K562 (cell line): ENCODE results near the gene CMIP. TPM values are rescaled to one million over a fixed set of nuclear protein-coding genes. Genes with fewer than 3 reads are reported as not detected.

Source experiments
- CREB1 ChIP-seq, 2 experiments: sonication (generic) in 1 of 2; formaldehyde crosslinking in 1 of 2; IDR thresholded peaks; 2 replicates each; pipeline versions ENCODE4 v1.6.1 to v1.8.0; 2012 to 2022; ENCODE audit warnings: inconsistent platforms in 1 of 2, mild to moderate bottlenecking in 1 of 2, missing genetic modification reagents in 1 of 2, moderate library complexity in 1 of 2
- EGR1 ChIP-seq: fragments of 450-650 bp; conservative IDR thresholded peaks from 2 replicates; pipeline ENCODE4 v1.6.1; 2017; ENCODE audit warnings: mild to moderate bottlenecking
- ETV1 ChIP-seq: fragments of 450-650 bp; conservative IDR thresholded peaks from 2 replicates; pipeline ENCODE4 v1.6.1; 2016; ENCODE audit warnings: missing genetic modification characterization, control low read depth, low read depth, missing compliant biosample characterization
- FOXA3 ChIP-seq, 2 experiments: fragments of 450-650 bp in 1 of 2; sonication (generic) in 1 of 2; formaldehyde crosslinking; IDR thresholded peaks in 1 of 2; conservative IDR thresholded peaks in 1 of 2; 2 replicates each; pipeline versions ENCODE4 v1.4.0 to v1.8.0; 2020 to 2022; ENCODE audit warnings: mild to moderate bottlenecking in 2 of 2, missing genetic modification reagents in 1 of 2
- HCFC1 ChIP-seq: IDR thresholded peaks from 2 replicates; pipeline ENCODE4 v1.6.1; 2012; ENCODE audit warnings: low read depth, low read length, improper control_type of control experiment
- HNRNPUL1 ChIP-seq: fragments of 200-400 bp; formaldehyde crosslinking; IDR thresholded peaks from 2 replicates; pipeline ENCODE4 v1.6.1; 2017; ENCODE audit warnings: low read length
- IFI16 ChIP-seq: fragments of 250-450 bp; sonication (Bioruptor Pico); IDR thresholded peaks from 2 replicates; pipeline ENCODE4 v2.1.2; 2022; ENCODE audit warnings: mild to moderate bottlenecking, inconsistent platforms
- KLF1 ChIP-seq: fragments of 450-650 bp; IDR thresholded peaks from 2 replicates; pipeline ENCODE4 v1.6.1; 2016; ENCODE audit warnings: missing genetic modification characterization, missing compliant biosample characterization
- MTF1 ChIP-seq: fragments of 250-450 bp; sonication (Bioruptor Pico); IDR thresholded peaks from 2 replicates; pipeline ENCODE4 v1.9.0; 2021; ENCODE audit warnings: moderate library complexity, mild to moderate bottlenecking, inconsistent platforms, borderline replicate concordance
- NFATC3 ChIP-seq: fragments of 450-650 bp; IDR thresholded peaks from 2 replicates; pipeline ENCODE4 v1.6.1; 2017; ENCODE audit warnings: mild to moderate bottlenecking
- PYGO2 ChIP-seq: fragments of 450-650 bp; IDR thresholded peaks from 2 replicates; pipeline ENCODE4 v1.6.1; 2016; ENCODE audit warnings: mild to moderate bottlenecking, missing genetic modification characterization, moderate library complexity, missing compliant biosample characterization
- SAFB ChIP-seq: fragments of 200-400 bp; formaldehyde crosslinking; IDR thresholded peaks from 2 replicates; pipeline ENCODE4 v1.6.1; 2017; ENCODE audit warnings: low read depth, low read length, borderline replicate concordance
- SRF ChIP-seq, 2 experiments: fragments of 250-450, 450-650 bp in 1 of 2; sonication (Bioruptor Pico) in 1 of 2; sonication (generic) in 1 of 2; formaldehyde crosslinking; IDR thresholded peaks; 2 replicates each; pipeline versions ENCODE4 v1.5.0 to v1.5.1; 2020 to 2022; ENCODE audit warnings: mild to moderate bottlenecking in 1 of 2, missing genetic modification reagents in 1 of 2
- TAF1 ChIP-seq: IDR thresholded peaks from 2 replicates; pipeline ENCODE4 v1.6.1; 2011; ENCODE audit warnings: mild to moderate bottlenecking, low read length, moderate library complexity; ENCODE audit not compliant: insufficient read depth, control insufficient read depth, severe bottlenecking; ENCODE audit errors: extremely low read depth
- YY1 ChIP-seq, 3 experiments: IDR thresholded peaks; 2 replicates each; pipeline ENCODE4 v1.6.1; 2011; ENCODE audit warnings: low read length in 2 of 3, mild to moderate bottlenecking in 2 of 3, moderate library complexity in 2 of 3, borderline replicate concordance in 1 of 3, control low read depth in 1 of 3, low read depth in 1 of 3; ENCODE audit not compliant: insufficient read depth in 3 of 3, insufficient replicate concordance in 2 of 3, control insufficient read depth in 1 of 3, insufficient read length in 1 of 3; ENCODE audit errors: extremely low read depth in 1 of 3
- ZHX1 ChIP-seq: fragments of 150-350 bp; conservative IDR thresholded peaks from 2 replicates; pipeline ENCODE4 v1.6.1; 2014; ENCODE audit warnings: low read length
- ZNF143 ChIP-seq: sonication (generic); formaldehyde crosslinking; IDR thresholded peaks from 2 replicates; pipeline ENCODE4 v1.9.0; 2022; ENCODE audit warnings: mild to moderate bottlenecking, missing genetic modification reagents
- ZNF347 ChIP-seq: fragments of 450-650 bp; formaldehyde crosslinking; IDR thresholded peaks from 2 replicates; pipeline ENCODE4 v1.4.0; 2020; ENCODE audit warnings: low read depth, mild to moderate bottlenecking, moderate library complexity
- ZNF707 ChIP-seq: fragments of 250-450 bp; sonication (Bioruptor Pico); conservative IDR thresholded peaks from 2 replicates; pipeline ENCODE4 v1.8.0; 2022; ENCODE audit warnings: inconsistent platforms, mild to moderate bottlenecking, moderate library complexity
- ZNF780A ChIP-seq: fragments of 250-450 bp; sonication (Bioruptor Pico); IDR thresholded peaks from 2 replicates; pipeline ENCODE4 v1.5.0; 2021; ENCODE audit warnings: mild to moderate bottlenecking
- polyA plus RNA-seq, 8 experiments: library from polyadenylated mRNA; depleted of rRNA in 4 of 8; stranded (reverse) in 5 of 8; unstranded in 3 of 8; fragments of >200 nt; fragmentation: Nextera tagmentation in 2 of 8; fragmentation: Illumina TruSeq in 1 of 8; extraction: Ambion mirVana in 2 of 8; extraction: Trizol in 1 of 8; gene quantifications; 2 replicates each; pipeline versions ENCODE4 v1.2.1 to v1.2.3, GENCODE V29; 2011 to 2014; ENCODE audit warnings: inconsistent platforms in 1 of 8, missing spikeins in 1 of 8
- total RNA-seq, 7 experiments: library from RNA; depleted of rRNA in 6 of 7; stranded (reverse); fragments of >200 nt in 6 of 7; fragmentation: Illumina TruSeq in 2 of 7; extraction: Trizol in 2 of 7; gene quantifications; 2 replicates each; pipeline versions ENCODE4 v1.2.1 to v1.2.3, GENCODE V29; 2011 to 2021; ENCODE audit warnings: low replicate concordance in 1 of 7
- TF ChIP-seq, protein P1 (sequence below): sonication (generic); formaldehyde crosslinking; IDR thresholded peaks from 2 replicates; pipeline ENCODE4 v1.8.0; 2023; ENCODE audit warnings: mild to moderate bottlenecking, missing genetic modification reagents
- TF ChIP-seq, protein P2 (sequence below): sonication (generic); formaldehyde crosslinking; IDR thresholded peaks from 2 replicates; pipeline ENCODE4 v1.8.1; 2023; ENCODE audit warnings: mild to moderate bottlenecking, missing genetic modification reagents

Gene CMIP
- total and polyA plus RNA-seq, 9 of the 15 experiments (the other 6 are each of a cell fraction or from before 2014, with no cell fraction given) = 0.94 to 82.5 (median 10.3) TPM

- TF ChIP-seq MTF1 (CRISPR knock-in tag) (no peak), ZNF143 (CRISPR knock-in tag) (no peak), ZNF347 (CRISPR knock-in tag) (no peak), ZNF780A (CRISPR knock-in tag) (no peak), SAFB (no peak), IFI16 (CRISPR knock-in tag) (no peak), ZNF707 (CRISPR knock-in tag) (no peak), NFATC3 (no peak), CREB1 (IDR thresholded peaks at IDR 0.05) (no peak), CREB1 (CRISPR knock-in tag; IDR thresholded peaks at IDR 0.05) (no peak), TAF1 (peak; percentile 60), SRF (CRISPR knock-in tag; IDR thresholded peaks at IDR 0.05) (no peak), KLF1 (tag) (no peak), ETV1 (tag) (peak; percentile 88), FOXA3 (CRISPR knock-in tag; conservative IDR thresholded peaks at IDR 0.05 in 1 of 2, IDR thresholded peaks at IDR 0.05 in 1 of 2) (peak in 1 of 2 experiments; percentile 59; a peak in 2 of 4 replicates), HNRNPUL1 (no peak), PYGO2 (tag) (no peak), EGR1 (peak; percentile 91), YY1 (IDR thresholded peaks at IDR 0.05; ENCODE audit: borderline replicate concordance in 1 of 3, control insufficient read depth in 1 of 3, extremely low read depth in 1 of 3, insufficient read depth in 3 of 3, insufficient read length in 1 of 3, insufficient replicate concordance in 2 of 3, low read depth in 1 of 3, low read length in 2 of 3) (peak in 2 of 3 experiments; percentile 52 to 64), ZHX1 (no peak), HCFC1 (no peak)
- TF ChIP-seq, protein P1, sequence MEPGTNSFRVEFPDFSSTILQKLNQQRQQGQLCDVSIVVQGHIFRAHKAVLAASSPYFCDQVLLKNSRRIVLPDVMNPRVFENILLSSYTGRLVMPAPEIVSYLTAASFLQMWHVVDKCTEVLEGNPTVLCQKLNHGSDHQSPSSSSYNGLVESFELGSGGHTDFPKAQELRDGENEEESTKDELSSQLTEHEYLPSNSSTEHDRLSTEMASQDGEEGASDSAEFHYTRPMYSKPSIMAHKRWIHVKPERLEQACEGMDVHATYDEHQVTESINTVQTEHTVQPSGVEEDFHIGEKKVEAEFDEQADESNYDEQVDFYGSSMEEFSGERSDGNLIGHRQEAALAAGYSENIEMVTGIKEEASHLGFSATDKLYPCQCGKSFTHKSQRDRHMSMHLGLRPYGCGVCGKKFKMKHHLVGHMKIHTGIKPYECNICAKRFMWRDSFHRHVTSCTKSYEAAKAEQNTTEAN = no peak
- TF ChIP-seq, protein P2, sequence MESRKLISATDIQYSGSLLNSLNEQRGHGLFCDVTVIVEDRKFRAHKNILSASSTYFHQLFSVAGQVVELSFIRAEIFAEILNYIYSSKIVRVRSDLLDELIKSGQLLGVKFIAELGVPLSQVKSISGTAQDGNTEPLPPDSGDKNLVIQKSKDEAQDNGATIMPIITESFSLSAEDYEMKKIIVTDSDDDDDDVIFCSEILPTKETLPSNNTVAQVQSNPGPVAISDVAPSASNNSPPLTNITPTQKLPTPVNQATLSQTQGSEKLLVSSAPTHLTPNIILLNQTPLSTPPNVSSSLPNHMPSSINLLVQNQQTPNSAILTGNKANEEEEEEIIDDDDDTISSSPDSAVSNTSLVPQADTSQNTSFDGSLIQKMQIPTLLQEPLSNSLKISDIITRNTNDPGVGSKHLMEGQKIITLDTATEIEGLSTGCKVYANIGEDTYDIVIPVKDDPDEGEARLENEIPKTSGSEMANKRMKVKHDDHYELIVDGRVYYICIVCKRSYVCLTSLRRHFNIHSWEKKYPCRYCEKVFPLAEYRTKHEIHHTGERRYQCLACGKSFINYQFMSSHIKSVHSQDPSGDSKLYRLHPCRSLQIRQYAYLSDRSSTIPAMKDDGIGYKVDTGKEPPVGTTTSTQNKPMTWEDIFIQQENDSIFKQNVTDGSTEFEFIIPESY = peak; percentile 70
Measured at GRCh38 chr16:81481207-81481821, 36.7 kb downstream of the CMIP start (continued).
